ENCODE data around the gene KMT2C.
"Not testable (repeated sequence)": the region's sequence is repeated elsewhere in the genome, so short reads cannot be mapped to it uniquely, and the experiment has no call there.

Gene KMT2C

GRCh38 chr7:152286972-152287371 is 148.8 kb downstream of the KMT2C start:
- DNase-seq: not testable (repeated sequence)

- not testable (repeated sequence) for DNase-seq
Measured at GRCh38 chr7:152286219-152286618, 149.6 kb downstream of the KMT2C start.

- DNase-seq: not testable (repeated sequence)
Measured at GRCh38 chr7:152284998-152285397, 150.8 kb downstream of the KMT2C start.

- not testable (repeated sequence) for DNase-seq
Measured at GRCh38 chr7:152277687-152278086, 158.1 kb downstream of the KMT2C start.

GRCh38 chr7:152270427-152270826 is 165.4 kb downstream of the KMT2C start:
- DNase-seq: not testable (repeated sequence)

GRCh38 chr7:152266859-152267258 is 168.9 kb downstream of the KMT2C start:
- DNase-seq: not testable (repeated sequence)

- not testable (repeated sequence) for DNase-seq
Measured at GRCh38 chr7:152264915-152265314, 170.9 kb downstream of the KMT2C start.

GRCh38 chr7:152262146-152262545 is 173.7 kb downstream of the KMT2C start:
- not testable (repeated sequence) for DNase-seq

GRCh38 chr7:152259645-152260044 is 176.2 kb downstream of the KMT2C start:
- not testable (repeated sequence) for DNase-seq

- not testable (repeated sequence) for DNase-seq
Measured at GRCh38 chr7:152247851-152248250, 188.0 kb downstream of the KMT2C start.

- not testable (repeated sequence) for DNase-seq
Measured at GRCh38 chr7:152245417-152245816, 190.4 kb downstream of the KMT2C start.

- not testable (repeated sequence) for DNase-seq
Measured at GRCh38 chr7:152243464-152243863, 192.3 kb downstream of the KMT2C start.

GRCh38 chr7:152241301-152241700 is 194.5 kb downstream of the KMT2C start:
- DNase-seq: not testable (repeated sequence)

GRCh38 chr7:152236306-152236705 is 199.5 kb downstream of the KMT2C start:
- not testable (repeated sequence) for DNase-seq

GRCh38 chr7:152234421-152234820 is 201.4 kb downstream of the KMT2C start:
- DNase-seq: not testable (repeated sequence)

GRCh38 chr7:152231089-152231488 is 204.7 kb downstream of the KMT2C start:
- DNase-seq: no peak

- not testable (repeated sequence) for DNase-seq
Measured at GRCh38 chr7:152219556-152219955, 216.2 kb downstream of the KMT2C start.

GRCh38 chr7:152208766-152209165 is 227.0 kb downstream of the KMT2C start:
- DNase-seq: not testable (repeated sequence)

GRCh38 chr7:152204417-152204816 is 231.4 kb downstream of the KMT2C start:
- DNase-seq: not testable (repeated sequence)

- DNase-seq: no peak
Measured at GRCh38 chr7:152203095-152203494, 232.7 kb downstream of the KMT2C start.

- DNase-seq: no peak
Measured at GRCh38 chr7:152202056-152202455, 233.7 kb downstream of the KMT2C start.

- DNase-seq: no peak
Measured at GRCh38 chr7:152200395-152200794, 235.4 kb downstream of the KMT2C start.

GRCh38 chr7:152196391-152196790 is 239.4 kb downstream of the KMT2C start:
- no peak for DNase-seq

- no peak for DNase-seq
Measured at GRCh38 chr7:152193880-152194279, 241.9 kb downstream of the KMT2C start.

GRCh38 chr7:152189061-152189460 is 246.7 kb downstream of the KMT2C start:
- no peak for DNase-seq

- DNase-seq: no peak
Measured at GRCh38 chr7:152185558-152185957, 250.2 kb downstream of the KMT2C start.

Measured in NCI-H1417 (cell line).